HAP-1 (cell line): ENCODE data around the gene PHF20.
"Not testable (repeated sequence)": the region's sequence is repeated elsewhere in the genome, so short reads cannot be mapped to it uniquely, and the experiment has no call there.

Experiments
- DNase-seq, 2 experiments: peaks; one replicate each; pipeline ENCODE4 v3.0.0-alpha.2; 2016 to 2020; ENCODE audit warnings: low spot score in 2 of 2
- H3K27me3 ChIP-seq: fragments of 250-450 bp; sonication (Bioruptor Pico); 2 replicates; pipeline ENCODE4 v1.5.1; 2020; ENCODE audit warnings: low read depth, mild to moderate bottlenecking, moderate library complexity
- H3K36me3 ChIP-seq: fragments of 250-450 bp; sonication (Bioruptor Pico); replicated peaks from 2 replicates; pipeline ENCODE4 v1.5.1; 2020; ENCODE audit warnings: mild to moderate bottlenecking
- H3K4me1 ChIP-seq: fragments of 250-450 bp; sonication (Bioruptor Pico); 2 replicates; pipeline ENCODE4 v1.5.1; 2020; ENCODE audit warnings: mild to moderate bottlenecking
- H3K4me3 ChIP-seq: fragments of 250-450 bp; sonication (Bioruptor Pico); 2 replicates; pipeline ENCODE4 v1.5.1; 2020; ENCODE audit warnings: mild to moderate bottlenecking, moderate library complexity
- H3K9me3 ChIP-seq: fragments of 250-450 bp; sonication (Bioruptor Pico); 2 replicates; pipeline ENCODE4 v1.5.1; 2020; ENCODE audit warnings: mild to moderate bottlenecking, moderate library complexity
- in situ Hi-C: fragments of 300-500 bp; cut with MboI; formaldehyde crosslinking; loops from 3 replicates; pipeline ENCODE4 v1.14.3; 2020; ENCODE audit warnings: low sequenced_read_pairs, inconsistent platforms, mixed read lengths

Gene PHF20

GRCh38 chr20:35734374-35734773, 37.4 kb upstream of the PHF20 start:
- Histone ChIP-seq H3K36me3 (peaks cover 99% of the 10 kb centered on the region), H3K4me1 (peaks cover 33% of the 10 kb centered on the region), H3K27me3 (no peaks in the 10 kb centered on the region), H3K4me3 (no peak overlapping the region), H3K9me3 (no peaks in the 10 kb centered on the region)
- in situ Hi-C loops: no loop called here
- DNase-seq: no peak

- Histone ChIP-seq H3K4me1 (peaks cover 39% of the 10 kb centered on the region), H3K27me3 (no peaks in the 10 kb centered on the region), H3K4me3 (no peak overlapping the region), H3K9me3 (no peaks in the 10 kb centered on the region), H3K36me3 (peaks cover 99% of the 10 kb centered on the region)
- no peak for DNase-seq
- in situ Hi-C loops: no loop called here
Measured at GRCh38 chr20:35734777-35735649, 36.8 kb upstream of the PHF20 start.

DNA sequence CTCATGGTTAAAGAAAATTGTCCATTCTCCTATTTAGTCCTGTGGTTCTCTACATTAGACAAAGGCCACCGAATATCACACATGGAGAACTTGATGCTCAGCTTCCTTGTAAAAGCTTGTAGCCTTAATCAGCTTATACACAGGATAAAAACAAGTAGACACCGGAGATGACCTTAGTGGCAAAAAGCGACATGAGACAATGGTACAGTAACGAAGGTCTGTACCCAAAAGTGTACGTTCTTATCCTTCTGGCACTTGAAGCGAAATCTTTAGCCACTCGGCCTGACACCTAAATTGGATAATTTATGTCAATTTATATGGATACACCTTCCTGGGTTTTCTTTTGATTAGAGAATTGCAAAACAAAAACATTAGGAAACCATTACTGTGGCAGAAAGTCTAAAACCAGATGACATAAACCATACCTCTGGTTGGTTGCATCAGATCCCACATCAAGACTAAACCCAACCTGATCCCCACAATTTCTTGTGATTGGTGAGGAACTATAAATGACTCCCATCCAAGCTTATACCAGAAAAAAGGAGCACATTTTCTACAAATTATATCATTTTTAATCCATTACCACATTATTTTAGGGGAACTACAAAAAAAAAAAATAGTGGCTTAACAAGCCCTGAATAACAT, 35.9 kb upstream of the PHF20 start:
- no peak for DNase-seq
- no peak overlapping the region for H3K4me3 ChIP-seq
- in situ Hi-C loops: no loop called here
- H3K27me3 ChIP-seq: no peaks in the 10 kb centered on the region
- H3K36me3 ChIP-seq: peaks cover 98% of the 10 kb centered on the region
- H3K9me3 ChIP-seq: no peaks in the 10 kb centered on the region
- H3K4me1 ChIP-seq: peaks cover 39% of the 10 kb centered on the region

DNA sequence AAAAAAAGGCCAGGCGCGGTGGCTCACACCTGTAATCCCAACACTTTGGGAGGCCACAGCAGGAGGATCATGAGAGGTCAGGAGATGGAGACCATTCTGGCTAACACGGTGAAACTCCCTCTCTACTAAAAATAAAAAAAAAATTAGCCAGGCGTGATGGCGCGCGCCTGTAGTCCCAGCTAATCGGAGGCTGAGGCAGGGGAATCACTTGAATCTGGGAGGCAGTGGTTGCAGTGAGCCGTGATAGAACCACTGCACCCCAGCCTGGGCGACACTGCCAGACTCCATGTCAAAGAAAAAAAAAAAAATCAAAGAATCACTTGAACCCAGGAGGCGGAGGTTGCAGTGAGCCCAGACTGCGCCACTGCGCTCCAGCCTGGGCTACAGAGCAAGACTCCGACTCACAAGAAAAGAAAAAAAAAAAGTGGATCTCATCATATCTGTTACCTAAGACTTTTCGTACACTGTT, 33.9 kb upstream of the PHF20 start:
- peaks cover 30% of the 10 kb centered on the region for H3K4me1 ChIP-seq
- no peak for DNase-seq
- peaks cover 88% of the 10 kb centered on the region for H3K36me3 ChIP-seq

DNA sequence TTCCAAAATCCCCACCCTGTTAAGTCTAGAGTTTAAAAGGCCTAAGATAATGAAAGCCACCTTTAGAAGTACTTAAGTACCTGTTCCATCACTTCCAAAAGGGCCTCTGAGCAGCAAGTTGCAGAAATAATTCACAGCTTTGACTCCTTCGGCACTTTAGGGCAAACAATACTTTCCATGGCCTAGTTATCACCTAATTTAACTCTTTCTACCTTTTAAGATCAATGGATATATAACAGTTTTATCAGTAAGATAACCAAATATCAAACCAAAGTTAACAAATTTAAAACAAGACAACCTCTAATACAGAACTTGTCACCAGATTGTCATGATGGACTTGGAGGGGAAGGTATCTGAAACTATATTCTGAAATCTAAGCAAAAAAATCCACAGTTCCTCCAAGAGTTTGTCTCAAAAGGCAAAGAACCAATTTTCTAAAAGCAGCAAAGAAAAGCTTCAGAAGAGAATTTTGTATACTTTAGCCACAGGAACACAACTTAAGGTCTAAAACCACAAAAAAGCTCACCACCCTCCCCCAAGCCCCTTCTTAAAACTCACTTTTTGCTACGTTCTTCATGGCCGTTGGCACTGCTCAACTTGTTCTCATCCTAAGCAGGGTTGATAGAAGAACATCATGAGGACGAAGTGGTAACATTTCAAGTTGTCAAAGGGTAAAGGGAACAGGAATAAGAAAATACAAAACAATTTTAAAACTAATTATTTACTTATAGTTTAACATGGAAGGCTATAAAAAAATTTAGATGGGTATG, 33.2 kb upstream of the PHF20 start:
- no peaks in the 10 kb centered on the region for H3K9me3 ChIP-seq
- H3K4me1 ChIP-seq: peaks cover 36% of the 10 kb centered on the region
- DNase-seq: no peak
- H3K27me3 ChIP-seq: no peaks in the 10 kb centered on the region
- no peak overlapping the region for H3K4me3 ChIP-seq
- H3K36me3 ChIP-seq: peaks cover 81% of the 10 kb centered on the region
- in situ Hi-C loops: no loop called here

More for the DNA sequence above, 33.9 kb upstream of the PHF20 start:
- H3K27me3 ChIP-seq: no peaks in the 10 kb centered on the region
- no peaks in the 10 kb centered on the region for H3K9me3 ChIP-seq
- H3K4me3 ChIP-seq: no peak overlapping the region
- in situ Hi-C loops: no loop called here

DNA sequence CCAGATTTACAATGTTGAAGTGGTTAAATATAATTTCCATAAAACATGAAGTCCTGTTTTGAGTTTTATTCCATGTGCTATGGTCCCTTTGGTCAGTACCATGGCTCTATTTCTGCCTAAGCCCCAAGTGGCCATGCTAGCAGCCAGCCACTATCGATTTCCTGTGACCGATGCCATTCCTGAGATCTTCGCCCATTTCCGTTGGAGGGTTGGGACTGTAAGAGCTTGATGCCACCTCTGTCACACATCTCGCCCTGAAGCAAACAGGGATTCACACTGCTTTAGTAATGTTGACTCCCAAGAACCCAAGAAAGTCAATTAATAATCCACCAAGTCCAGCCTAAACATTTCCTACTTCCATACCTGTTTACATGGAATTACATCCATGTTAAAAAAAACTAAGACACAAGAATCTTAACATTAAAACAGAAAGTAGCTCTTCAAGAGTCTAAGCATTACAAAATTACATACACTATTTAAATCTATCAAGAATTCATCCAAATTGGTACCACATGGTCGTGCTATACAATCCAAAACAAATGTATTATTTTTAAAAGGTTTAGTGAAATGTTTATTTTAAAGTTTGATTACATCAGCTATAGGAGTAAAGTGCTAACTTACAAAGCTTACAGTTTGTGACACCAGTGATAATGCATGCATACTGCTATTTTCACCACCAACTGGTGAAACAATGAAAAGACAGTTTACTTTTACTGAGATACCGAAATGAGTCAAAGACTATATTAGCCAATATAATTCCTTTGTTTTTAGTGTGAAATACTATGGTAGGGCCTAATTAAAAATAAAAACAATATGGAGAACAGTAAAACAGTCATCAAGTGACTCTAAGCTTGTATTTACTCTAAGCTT, 32.3 kb upstream of the PHF20 start:
- peaks cover 40% of the 10 kb centered on the region for H3K4me1 ChIP-seq
- no peaks in the 10 kb centered on the region for H3K27me3 ChIP-seq
- in situ Hi-C loops: no loop called here
- H3K4me3 ChIP-seq: peak overlapping the region; percentile 92
- peak; percentile 47 for DNase-seq
- H3K36me3 ChIP-seq: peaks cover 72% of the 10 kb centered on the region
- no peaks in the 10 kb centered on the region for H3K9me3 ChIP-seq

DNA sequence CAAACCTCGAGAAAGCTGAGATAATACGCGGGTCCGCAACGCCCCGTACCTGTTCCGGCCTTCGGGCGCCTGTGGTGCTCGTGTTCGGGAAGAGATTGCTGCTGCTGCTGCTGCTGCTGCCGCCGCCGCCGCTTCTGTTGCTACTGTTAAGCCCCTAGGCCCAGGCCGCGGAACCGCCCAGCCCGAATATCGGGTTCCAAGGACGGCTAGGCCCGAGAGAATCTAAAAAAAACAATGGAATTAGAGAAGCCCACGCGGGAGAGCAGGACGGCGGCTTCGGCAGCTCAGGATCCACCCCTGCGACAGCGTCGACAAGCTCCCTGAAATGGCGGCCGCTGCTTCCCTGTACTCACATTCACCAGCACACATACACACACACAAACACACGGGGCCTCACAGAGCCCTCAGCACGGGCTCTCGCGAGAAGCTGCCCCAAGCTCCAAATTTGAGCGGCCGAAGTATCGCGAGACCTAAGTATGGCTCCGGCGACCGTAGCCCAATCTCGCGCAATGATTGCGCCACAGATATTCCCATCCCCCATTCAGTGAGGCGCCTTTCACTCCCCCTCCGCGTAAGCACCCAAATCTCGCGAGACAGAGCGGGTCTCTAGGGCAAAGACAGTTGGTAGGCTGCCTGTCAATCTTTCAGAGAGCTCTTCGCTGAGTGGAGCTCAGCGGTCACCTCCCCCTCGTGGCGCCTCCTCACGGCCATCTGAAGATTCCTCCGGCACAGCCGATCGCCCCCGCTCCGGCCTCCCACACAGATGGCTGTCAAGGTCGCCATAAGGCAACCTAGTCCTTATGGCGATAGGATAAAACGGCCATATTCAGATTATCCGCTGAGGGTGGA, 29.7 kb upstream of the PHF20 start, which contains the start of gene RBM39:
Gene RBM39 (minus strand): TSS at position 369 of the 849 bp plus-strand sequence. CDS start 1,386 bp downstream, outside the sequence.
- H3K4me1 ChIP-seq: peaks cover 31% of the 10 kb centered on the region

DNA sequence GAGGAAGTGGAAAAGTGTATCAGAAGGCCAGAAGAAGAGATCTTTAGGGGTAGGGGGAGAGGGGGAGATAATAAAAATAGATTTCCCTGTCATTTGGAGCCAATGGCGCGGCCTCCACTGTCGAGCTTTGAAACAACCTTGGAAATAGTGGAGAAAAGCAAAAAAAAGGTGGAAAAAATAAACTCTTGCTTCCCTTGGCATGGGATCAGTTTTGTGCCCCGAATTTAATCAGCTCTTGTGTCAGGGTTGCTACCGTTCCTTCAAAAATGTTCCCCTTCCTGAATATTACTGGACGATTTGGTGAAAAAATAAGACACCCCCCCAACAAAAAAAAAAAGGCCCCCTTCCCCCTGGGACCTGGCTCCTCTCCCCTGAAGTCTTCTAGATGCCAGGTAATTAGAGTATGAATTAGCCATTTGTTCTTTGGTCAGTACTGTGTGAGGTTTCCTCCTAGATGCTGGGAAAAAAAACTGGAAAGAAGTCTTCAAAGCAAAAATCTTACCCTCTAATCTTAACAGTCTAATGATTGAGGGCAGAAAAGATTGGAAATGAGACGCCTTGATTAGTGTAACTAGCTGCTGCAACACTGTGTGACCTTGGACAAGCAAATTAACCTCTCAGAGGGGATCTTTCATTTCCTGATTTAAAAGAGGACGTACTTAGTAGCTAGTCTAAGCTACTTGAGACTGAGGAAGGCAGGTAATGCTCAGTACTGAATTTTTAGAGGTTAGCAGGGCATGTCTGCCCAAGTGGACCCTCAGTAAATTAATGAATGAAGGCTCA, 28.9 kb upstream of the PHF20 start:
- Histone ChIP-seq H3K9me3 (no peaks in the 10 kb centered on the region), H3K36me3 (peaks cover 39% of the 10 kb centered on the region), H3K4me3 (peak overlapping the region; percentile 92), H3K27me3 (no peaks in the 10 kb centered on the region), H3K4me1 (peaks cover 31% of the 10 kb centered on the region)
- in situ Hi-C loops: no loop called here
- DNase-seq: peak in 1 of 2 experiments; percentile 72

More for the DNA sequence above, 29.7 kb upstream of the PHF20 start, which contains the start of gene RBM39:
- DNase-seq: peak; percentile 100
- in situ Hi-C loops: no loop called here
- Histone ChIP-seq H3K9me3 (no peaks in the 10 kb centered on the region), H3K36me3 (peaks cover 46% of the 10 kb centered on the region), H3K27me3 (no peaks in the 10 kb centered on the region), H3K4me3 (peak within 1 kb of the TSS; percentile 92)

DNA sequence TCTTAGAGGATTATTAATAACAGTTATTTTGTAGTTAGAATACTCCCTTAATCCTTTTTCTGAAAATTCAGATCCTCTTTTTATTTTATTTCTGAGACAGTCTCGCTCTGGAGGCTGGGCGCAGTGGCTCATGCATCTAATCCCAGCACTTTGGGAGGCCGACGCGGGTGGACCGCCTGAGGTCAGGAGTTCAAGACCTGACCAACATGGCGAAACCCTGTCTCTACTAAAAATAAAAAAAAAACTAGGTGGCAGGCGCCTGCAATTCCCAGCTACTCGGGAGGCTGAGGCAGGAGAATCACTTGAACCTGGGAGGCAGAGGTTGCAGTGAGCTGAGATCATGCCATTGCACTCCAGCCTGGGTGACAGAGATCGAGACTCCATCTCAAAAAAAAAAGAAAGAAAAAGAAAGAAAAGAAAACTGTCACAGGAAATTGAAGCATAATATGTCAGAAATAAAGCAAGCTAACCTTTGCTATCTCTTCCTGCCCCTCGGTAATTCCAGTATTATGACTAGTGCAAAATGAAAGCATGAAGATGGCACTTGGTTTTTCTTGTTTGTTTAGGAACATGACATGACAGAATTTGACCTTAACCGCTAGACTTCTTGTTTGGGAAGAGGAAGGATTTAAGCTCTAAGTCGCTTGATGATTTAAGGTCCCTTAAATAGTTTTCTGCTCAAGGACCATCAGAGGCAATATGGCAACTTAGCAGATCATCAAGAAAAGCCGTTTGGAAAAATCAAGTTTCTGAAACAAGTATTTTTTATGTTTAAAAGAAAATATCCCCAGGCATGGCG, 27.9 kb upstream of the PHF20 start:
- in situ Hi-C loops: no loop called here
- no peak overlapping the region for H3K4me3 ChIP-seq
- DNase-seq: no peak

DNA sequence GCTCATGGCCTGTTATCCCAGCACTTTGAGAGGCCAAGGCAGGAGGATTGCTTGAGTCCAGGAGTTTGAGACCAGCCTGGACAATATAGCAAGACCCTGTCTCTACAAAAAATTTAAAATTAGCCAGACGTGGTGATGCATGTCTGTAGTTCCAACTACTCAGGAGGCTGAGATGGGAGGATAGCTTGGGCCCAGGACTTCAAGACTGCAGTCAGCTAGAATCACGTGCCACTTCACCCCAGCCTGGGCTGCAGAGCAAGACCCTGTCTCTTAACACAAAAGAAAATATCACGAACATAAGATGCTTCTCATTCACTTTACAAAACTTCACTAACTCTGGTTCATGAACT, 27.3 kb upstream of the PHF20 start:
- peaks cover 22% of the 10 kb centered on the region for H3K4me1 ChIP-seq
- H3K27me3 ChIP-seq, DNase-seq, H3K4me3 ChIP-seq, H3K9me3 ChIP-seq, in situ Hi-C loops: not testable (repeated sequence)
- peaks cover 24% of the 10 kb centered on the region for H3K36me3 ChIP-seq

More for the DNA sequence above, 27.9 kb upstream of the PHF20 start:
- no peaks in the 10 kb centered on the region for H3K9me3 ChIP-seq
- H3K36me3 ChIP-seq: peaks cover 29% of the 10 kb centered on the region
- H3K4me1 ChIP-seq: peaks cover 26% of the 10 kb centered on the region
- no peaks in the 10 kb centered on the region for H3K27me3 ChIP-seq

- Histone ChIP-seq H3K9me3 (no peaks in the 10 kb centered on the region), H3K4me3 (no peak overlapping the region), H3K27me3 (no peaks in the 10 kb centered on the region), H3K4me1 (peaks cover 10% of the 10 kb centered on the region), H3K36me3 (no peaks in the 10 kb centered on the region)
- DNase-seq: peak in 1 of 2 experiments; percentile 82
- in situ Hi-C loops: no loop called here
Measured at GRCh38 chr20:35750611-35751010, 21.2 kb upstream of the PHF20 start.
